GM21786 (cell line): ENCODE measurements around the gene SRA1.
A peak's percentile ranks its signal among the peaks of the same experiment; 100 is the strongest.

Experiments used
- ATAC-seq: cut with Tn5 transposase; IDR thresholded peaks from one replicate; pipeline ENCODE4 v1.9.1; 2021; ENCODE audit not compliant: unreplicated experiment

SRA1 gene

DNA sequence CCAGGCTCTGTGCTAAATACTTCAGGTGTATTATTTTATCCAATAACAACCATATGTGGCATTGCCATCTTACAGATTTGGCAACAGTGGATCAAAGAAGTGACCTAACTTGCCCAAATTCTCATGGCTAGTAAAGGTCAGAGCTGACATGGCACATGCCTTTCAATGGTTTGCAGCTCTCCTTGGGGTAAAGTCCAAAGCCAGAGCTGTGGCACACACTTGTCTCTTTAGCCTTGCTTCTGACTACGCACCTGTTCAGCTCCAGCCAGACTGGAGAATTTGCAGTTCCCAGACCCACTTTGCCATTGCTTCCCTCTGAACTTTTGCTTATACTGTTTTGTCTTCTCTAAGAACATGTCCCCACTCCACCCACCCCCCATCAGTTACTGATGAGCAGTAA is 13.2 kb upstream of the SRA1 start:
- no peak for ATAC-seq

GRCh38 chr5:140570058-140570457 is 12.8 kb upstream of the SRA1 start:
- ATAC-seq = no peak

DNA sequence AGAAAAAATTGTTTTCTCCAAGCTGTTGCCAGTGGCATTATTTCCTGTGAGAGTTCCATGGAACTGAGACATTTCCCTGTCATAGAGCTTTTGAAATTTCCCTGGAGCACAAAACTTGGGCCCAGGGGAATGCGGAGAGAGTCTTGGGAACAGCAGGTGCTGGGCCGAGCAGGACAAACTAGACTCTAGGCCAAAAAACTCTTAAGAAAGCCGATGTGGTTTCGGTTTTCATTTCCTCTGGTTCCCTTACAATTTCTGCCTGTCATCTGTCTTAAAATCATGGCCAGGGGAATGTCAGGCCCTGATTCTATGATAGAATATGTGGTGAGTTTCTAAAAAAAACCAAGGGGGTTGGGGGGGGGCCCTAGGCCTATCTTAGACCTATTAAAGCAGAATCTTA is 11.9 kb upstream of the SRA1 start:
- ATAC-seq = peak; percentile 33

GRCh38 chr5:140568443-140569063 is 11.3 kb upstream of the SRA1 start:
- ATAC-seq = no peak

DNA sequence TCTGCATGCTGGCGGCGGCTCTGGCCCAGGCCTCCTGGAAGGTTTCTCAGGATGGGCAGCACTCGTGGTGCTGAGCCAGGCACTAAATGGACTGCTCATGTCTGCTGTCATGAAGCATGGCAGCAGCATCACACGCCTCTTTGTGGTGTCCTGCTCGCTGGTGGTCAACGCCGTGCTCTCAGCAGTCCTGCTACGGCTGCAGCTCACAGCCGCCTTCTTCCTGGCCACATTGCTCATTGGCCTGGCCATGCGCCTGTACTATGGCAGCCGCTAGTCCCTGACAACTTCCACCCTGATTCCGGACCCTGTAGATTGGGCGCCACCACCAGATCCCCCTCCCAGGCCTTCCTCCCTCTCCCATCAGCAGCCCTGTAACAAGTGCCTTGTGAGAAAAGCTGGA is 10.6 kb upstream of the SRA1 start:
- ATAC-seq = no peak

GRCh38 chr5:140567136-140567818 is 10.0 kb upstream of the SRA1 start:
- ATAC-seq = no peak

DNA sequence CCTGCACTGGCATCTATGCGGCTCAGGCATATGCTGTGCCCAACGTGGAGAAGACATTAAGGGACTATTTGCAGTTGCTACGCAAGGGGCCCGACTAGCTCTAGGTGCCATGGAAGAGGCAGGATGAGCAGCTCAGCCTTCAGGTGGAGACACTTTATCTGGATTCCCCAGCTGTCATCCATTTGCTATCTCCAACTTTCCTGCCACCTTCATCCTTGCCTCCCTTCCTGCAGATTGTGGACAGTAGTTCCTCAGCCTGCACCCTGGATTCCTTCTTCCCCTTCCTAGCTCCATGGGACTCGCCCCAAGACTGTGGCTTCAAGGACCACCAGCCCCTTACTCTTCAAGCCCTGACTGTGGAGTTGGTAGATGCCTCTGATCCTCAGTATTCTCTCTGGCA is 9.4 kb upstream of the SRA1 start:
- no peak for ATAC-seq

GRCh38 chr5:140565780-140566095 is 8.5 kb upstream of the SRA1 start:
- ATAC-seq = no peak

DNA sequence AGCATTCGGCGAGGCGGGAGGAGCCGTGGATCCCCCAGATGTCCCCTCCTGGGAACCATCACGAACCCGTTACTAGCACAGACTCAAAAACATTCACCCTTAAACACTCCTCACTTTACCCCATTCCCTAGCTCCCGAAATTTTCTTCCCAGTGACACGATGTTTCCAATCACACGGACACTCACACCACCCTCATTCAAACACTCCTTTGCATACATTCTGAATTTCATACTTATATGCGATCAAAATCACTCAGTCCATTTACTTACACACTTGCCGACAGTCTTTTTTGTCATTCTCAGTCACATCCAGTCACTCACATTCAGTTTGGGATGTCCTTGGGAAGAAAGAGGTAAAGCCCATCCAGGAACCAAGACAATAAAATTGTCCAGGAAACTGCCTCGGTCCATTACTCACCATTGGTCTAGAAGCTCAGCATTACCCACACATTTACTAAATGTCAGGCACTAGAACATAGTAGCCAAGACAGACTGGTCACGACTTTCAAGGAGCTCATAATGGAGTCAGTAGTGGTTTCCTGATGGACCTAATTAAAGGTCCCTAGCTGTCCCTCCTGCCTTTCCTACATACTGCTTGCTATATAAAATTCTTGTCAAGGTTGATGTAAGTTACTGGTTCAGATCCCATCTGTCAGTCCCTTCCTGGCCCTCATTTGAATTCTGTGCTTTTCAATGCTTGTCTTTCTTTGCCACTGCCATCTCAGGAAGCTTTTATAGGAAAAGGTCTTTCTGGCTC is 7.9 kb upstream of the SRA1 start:
- peak; percentile 3 for ATAC-seq

- peak; percentile 88 for ATAC-seq
Measured at GRCh38 chr5:140564196-140565023, 7.1 kb upstream of the SRA1 start, which contains the start of the genes APBB3 and SLC35A4. Gene APBB3, minus strand, starts transcription at chr5:140564598. Its CDS starts 353 bp downstream, at chr5:140564245. Gene SLC35A4, plus strand, starts transcription at chr5:140564828. Its CDS starts 2,342 bp downstream, at chr5:140567170.

DNA sequence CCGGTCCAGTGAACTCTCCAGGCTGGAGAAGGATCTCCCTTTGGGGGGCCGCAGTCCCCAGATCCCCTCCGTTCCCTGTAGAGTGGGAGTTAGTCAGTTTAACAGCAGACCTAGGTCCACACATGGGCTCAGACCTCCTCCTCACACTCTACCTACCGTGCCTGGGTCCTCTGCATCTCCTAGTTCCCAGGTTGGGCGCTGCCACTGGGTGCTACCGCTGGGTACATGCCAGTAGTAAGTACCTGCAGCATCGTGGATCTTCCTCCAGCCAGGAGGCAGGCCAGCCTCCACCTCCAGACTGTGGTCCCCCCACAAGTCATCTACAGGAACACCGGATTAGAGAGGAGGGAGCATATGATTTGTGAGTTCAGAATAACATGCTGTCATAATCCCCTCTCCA is 6.3 kb upstream of the SRA1 start:
- ATAC-seq = no peak

- no peak for ATAC-seq
Measured at GRCh38 chr5:140561753-140562523, 4.7 kb upstream of the SRA1 start.

DNA sequence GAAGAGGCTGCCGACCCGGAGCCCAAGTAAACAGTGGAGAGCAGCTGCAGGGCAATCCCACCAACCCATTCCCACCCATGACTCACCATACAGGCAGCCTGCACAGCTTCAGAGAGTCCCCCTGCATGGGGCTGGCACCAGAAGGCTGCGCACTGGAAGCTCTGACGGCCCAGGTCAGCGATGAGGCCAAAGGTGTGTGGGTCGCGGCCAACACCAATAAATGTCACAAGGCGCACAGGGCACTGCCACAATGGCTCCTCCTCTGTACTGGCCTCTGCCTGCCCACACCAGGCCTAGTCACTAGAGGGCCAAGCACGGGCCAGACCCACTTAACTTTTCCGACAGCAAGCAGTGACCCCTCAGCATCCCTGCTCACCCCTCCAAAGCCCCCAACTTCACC is 3.0 kb upstream of the SRA1 start:
- no peak for ATAC-seq

GRCh38 chr5:140558542-140558941 is 1.3 kb upstream of the SRA1 start:
- ATAC-seq = no peak

DNA sequence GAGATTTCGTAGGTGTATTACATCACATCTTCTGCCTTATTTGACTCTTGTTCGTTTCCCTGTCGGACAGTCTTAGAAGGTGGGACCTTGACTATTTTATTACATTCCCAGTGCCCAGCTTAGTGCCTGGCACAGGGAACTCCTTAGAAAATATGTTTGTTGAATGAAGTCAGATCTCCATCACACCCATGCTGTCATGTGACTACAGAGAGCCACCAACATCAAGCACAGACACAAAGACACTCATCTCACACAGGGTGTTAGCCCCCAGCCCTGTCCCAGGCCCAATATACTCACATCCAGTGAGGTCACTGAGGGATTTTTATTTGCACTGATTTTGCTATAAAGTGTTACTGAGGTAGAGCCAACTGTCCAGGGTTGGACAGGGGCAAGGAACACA is 692 bp upstream of the SRA1 start:
- no peak for ATAC-seq

- no peak for ATAC-seq
Measured at GRCh38 chr5:140556438-140556837, 835 bp downstream of the SRA1 start.

DNA sequence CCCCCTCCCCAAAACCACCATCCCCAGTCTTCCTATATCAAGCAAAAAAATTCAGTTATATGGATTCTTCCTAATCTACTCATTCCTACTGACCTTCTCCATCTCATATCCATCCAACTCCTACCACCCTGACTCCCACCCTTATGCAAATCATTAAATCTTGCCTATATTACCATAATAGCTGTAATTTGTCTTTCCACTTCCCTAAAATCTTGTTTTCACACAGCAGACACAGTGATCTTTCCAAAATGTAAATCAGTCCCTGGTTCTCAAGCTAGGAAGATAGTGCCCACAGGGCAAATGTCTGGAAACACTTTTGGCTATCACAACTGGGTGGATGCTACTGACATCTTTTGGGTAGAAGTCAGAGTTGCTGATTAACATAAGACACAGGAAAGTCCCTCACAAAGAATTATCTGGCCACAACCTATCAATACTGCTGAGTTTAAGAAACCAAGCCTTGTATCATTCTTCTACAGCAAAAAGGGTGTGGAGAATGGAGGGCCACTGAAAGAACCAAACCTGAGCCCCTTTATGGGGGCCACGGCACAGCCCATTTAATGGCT is 1.4 kb downstream of the SRA1 start:
- no peak for ATAC-seq

GRCh38 chr5:140554454-140554853 is 2.8 kb downstream of the SRA1 start:
- ATAC-seq = no peak

DNA sequence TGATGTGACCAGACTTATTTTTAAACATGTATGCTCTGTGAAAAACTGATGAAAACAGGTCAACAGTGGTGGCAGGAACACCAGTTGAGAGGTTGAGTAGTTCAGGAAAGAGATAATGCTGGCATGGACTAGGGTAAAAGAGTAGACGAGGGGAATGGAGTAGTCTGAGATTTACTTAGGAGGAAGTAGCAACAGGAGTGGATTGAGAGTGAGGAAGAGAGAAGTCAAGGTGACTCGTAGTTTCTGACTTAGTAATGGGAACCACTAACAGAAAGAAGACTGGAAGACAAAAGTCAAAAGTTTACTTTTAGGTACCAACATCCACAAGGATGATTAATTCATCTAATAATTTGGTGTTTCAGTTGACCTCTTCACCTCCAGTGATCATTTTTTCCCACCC is 3.6 kb downstream of the SRA1 start:
- ATAC-seq = no peak

DNA sequence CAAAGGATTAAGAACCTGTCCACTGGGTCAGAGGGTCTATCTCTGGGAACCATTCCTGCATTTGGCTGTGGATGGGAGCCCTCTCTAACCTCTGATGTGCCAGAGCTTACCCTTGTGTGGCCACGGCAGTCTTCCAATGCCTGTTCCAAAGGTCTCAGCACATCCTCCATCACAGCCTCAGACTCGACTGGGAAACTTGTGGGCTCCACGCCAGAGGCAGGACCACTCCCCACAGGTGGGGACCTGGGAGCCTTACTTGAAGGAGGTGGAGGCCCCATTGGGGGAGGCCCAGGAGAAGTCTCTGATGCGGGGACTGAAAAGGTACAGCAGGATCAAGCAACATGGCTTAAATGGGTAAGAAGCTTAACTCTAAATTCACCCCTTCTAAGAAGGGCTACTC is 5.4 kb downstream of the SRA1 start:
- no peak for ATAC-seq
